Activated CD8-positive, alpha-beta memory T cell treated with anti-CD3 and anti-CD28 coated beads, Interleukin-2, amount 50 U/mL, for 48 hours (primary cell): ENCODE data around the gene ARCN1.

Experiments
- DNase-seq: peaks from one replicate; pipeline ENCODE4 v3.0.0-alpha.2; 2020

The ARCN1 gene

GRCh38 chr11:118623269-118623655, 51.1 kb downstream of the ARCN1 start:
- no peak for DNase-seq

GRCh38 chr11:118625036-118625690, 53.0 kb downstream of the ARCN1 start:
- no peak for DNase-seq

- DNase-seq, result no peak
Observed at GRCh38 chr11:118625976-118626375, 53.8 kb downstream of the ARCN1 start.

- DNase-seq, result no peak
Observed at GRCh38 chr11:118627566-118627965, 55.4 kb downstream of the ARCN1 start.

- DNase-seq, result no peak
Observed at GRCh38 chr11:118628031-118628430, 55.8 kb downstream of the ARCN1 start.

- DNase-seq, result no peak
Observed at GRCh38 chr11:118628432-118628831, 56.2 kb downstream of the ARCN1 start.

GRCh38 chr11:118628861-118629549, 56.8 kb downstream of the ARCN1 start:
- no peak for DNase-seq

GRCh38 chr11:118629761-118630661, 57.8 kb downstream of the ARCN1 start:
- DNase-seq, result no peak

GRCh38 chr11:118631142-118631909, 59.1 kb downstream of the ARCN1 start:
- DNase-seq, result no peak

GRCh38 chr11:118632577-118633318, 60.5 kb downstream of the ARCN1 start:
- no peak for DNase-seq

- no peak for DNase-seq
Observed at GRCh38 chr11:118633319-118633690, 61.1 kb downstream of the ARCN1 start.

GRCh38 chr11:118633979-118634378, 61.8 kb downstream of the ARCN1 start:
- DNase-seq, result no peak

- no peak for DNase-seq
Observed at GRCh38 chr11:118634431-118635236, 62.4 kb downstream of the ARCN1 start.

- no peak for DNase-seq
Observed at GRCh38 chr11:118635237-118635591, 63.0 kb downstream of the ARCN1 start.

- no peak for DNase-seq
Observed at GRCh38 chr11:118635642-118636041, 63.4 kb downstream of the ARCN1 start.

GRCh38 chr11:118636569-118637290, 64.5 kb downstream of the ARCN1 start:
- no peak for DNase-seq

GRCh38 chr11:118638726-118639125, 66.5 kb downstream of the ARCN1 start:
- no peak for DNase-seq

GRCh38 chr11:118639899-118640298, 67.7 kb downstream of the ARCN1 start:
- DNase-seq, result no peak

- no peak for DNase-seq
Observed at GRCh38 chr11:118640332-118641154, 68.3 kb downstream of the ARCN1 start.
